Liver (tissue), 9 donors: Measurements from ENCODE around the gene RUNX1. TPM values are rescaled to one million over a fixed set of nuclear protein-coding genes. Genes with fewer than 3 reads are reported as not detected.

ENCODE experiments used
- DNase-seq: peaks from one replicate; pipeline ENCODE4 v3.0.0-alpha.2; 2017; ENCODE audit warnings: low spot score
- H3K27ac ChIP-seq, 2 donors: one replicate each; pipeline ENCODE4 v1.7.0; 2013; ENCODE audit warnings: inconsistent platforms in 2 of 2, low read length in 2 of 2, control low read depth in 1 of 2, low read depth in 1 of 2, mild to moderate bottlenecking in 1 of 2
- H3K27me3 ChIP-seq, 4 donors: one replicate each; pipeline versions ENCODE4 v1.6.1 to v1.7.0; 2013; ENCODE audit warnings: low read length in 3 of 4, inconsistent platforms in 1 of 4, mild to moderate bottlenecking in 1 of 4, moderate library complexity in 1 of 4; ENCODE audit not compliant: control insufficient read depth in 4 of 4, insufficient read depth in 4 of 4
- H3K36me3 ChIP-seq, 4 donors: one replicate each; pipeline versions ENCODE4 v1.6.1 to v1.7.0; 2013; ENCODE audit warnings: low read length in 3 of 4, mild to moderate bottlenecking in 3 of 4, low read depth in 1 of 4, moderate library complexity in 1 of 4; ENCODE audit not compliant: control insufficient read depth in 4 of 4, insufficient read depth in 3 of 4
- H3K4me1 ChIP-seq, 4 donors: one replicate each; pipeline versions ENCODE4 v1.6.1 to v1.7.0; 2013; ENCODE audit warnings: low read length in 3 of 4, mild to moderate bottlenecking in 3 of 4, moderate library complexity in 1 of 4; ENCODE audit not compliant: control insufficient read depth in 4 of 4, insufficient read depth in 4 of 4
- H3K4me3 ChIP-seq, 3 donors: one replicate each; pipeline versions ENCODE4 v1.6.1 to v1.7.0; 2013; ENCODE audit warnings: low read length in 3 of 3, control low read depth in 1 of 3, low read depth in 1 of 3, mild to moderate bottlenecking in 1 of 3
- H3K9ac ChIP-seq, 2 donors: one replicate each; pipeline ENCODE4 v1.7.0; 2013; ENCODE audit warnings: low read length in 2 of 2, mild to moderate bottlenecking in 2 of 2, moderate library complexity in 2 of 2, control low read depth in 1 of 2, low read depth in 1 of 2
- H3K9me3 ChIP-seq, 4 donors: one replicate each; pipeline versions ENCODE4 v1.6.1 to v1.7.0; 2013; ENCODE audit warnings: low read length in 3 of 4; ENCODE audit not compliant: control insufficient read depth in 4 of 4
- ATF3 ChIP-seq: IDR thresholded peaks from 2 replicates; pipeline ENCODE4 v1.6.1; 2016; ENCODE audit warnings: antibody characterized with exemption
- CTCF ChIP-seq: fragments of 150-350 bp; IDR thresholded peaks from 2 replicates; pipeline ENCODE4 v1.5.1; 2017; ENCODE audit warnings: improper control_type of control experiment, low read depth, low read length; ENCODE audit not compliant: missing input control
- EGR1 ChIP-seq, 2 donors: IDR thresholded peaks; 2 replicates each; pipeline ENCODE4 v1.6.1; 2016 to 2018; ENCODE audit warnings: antibody characterized with exemption in 2 of 2, low read depth in 2 of 2
- FOXA1 ChIP-seq: IDR thresholded peaks from 2 replicates; pipeline ENCODE4 v1.6.1; 2016; ENCODE audit warnings: antibody characterized with exemption
- FOXA2 ChIP-seq: IDR thresholded peaks from 2 replicates; pipeline ENCODE4 v1.6.1; 2016; ENCODE audit warnings: antibody characterized with exemption
- GABPA ChIP-seq, 2 donors: IDR thresholded peaks in 1 of 2; conservative IDR thresholded peaks in 1 of 2; 2 replicates each; pipeline ENCODE4 v1.6.1; 2016; ENCODE audit warnings: antibody characterized with exemption in 2 of 2, mild to moderate bottlenecking in 1 of 2, moderate library complexity in 1 of 2
- HNF4A ChIP-seq, 2 donors: conservative IDR thresholded peaks; 2 replicates each; pipeline ENCODE4 v1.6.1; 2016; ENCODE audit warnings: antibody characterized with exemption in 2 of 2, mild to moderate bottlenecking in 2 of 2
- HNF4G ChIP-seq: IDR thresholded peaks from 2 replicates; pipeline ENCODE4 v1.6.1; 2016; ENCODE audit warnings: antibody characterized with exemption
- JUND ChIP-seq, 2 donors: IDR thresholded peaks; 2 replicates each; pipeline ENCODE4 v1.6.1; 2016; ENCODE audit warnings: antibody characterized with exemption in 2 of 2
- MAX ChIP-seq: IDR thresholded peaks from 2 replicates; pipeline ENCODE4 v1.6.1; 2016; ENCODE audit warnings: antibody characterized with exemption
- NR2F2 ChIP-seq: IDR thresholded peaks from 2 replicates; pipeline ENCODE4 v1.6.1; 2016; ENCODE audit warnings: antibody characterized with exemption
- RAD21 ChIP-seq, 2 donors: IDR thresholded peaks; 2 replicates each; pipeline ENCODE4 v1.6.1; 2016; ENCODE audit warnings: antibody characterized with exemption in 2 of 2, mild to moderate bottlenecking in 2 of 2
- REST ChIP-seq: IDR thresholded peaks from 2 replicates; pipeline ENCODE4 v1.6.1; 2016; ENCODE audit warnings: antibody characterized with exemption, mild to moderate bottlenecking
- RXRA ChIP-seq, 2 donors: IDR thresholded peaks; 2 replicates each; pipeline ENCODE4 v1.6.1; 2017 to 2018; ENCODE audit warnings: antibody characterized with exemption in 2 of 2, mild to moderate bottlenecking in 1 of 2
- SP1 ChIP-seq: IDR thresholded peaks from 2 replicates; pipeline ENCODE4 v1.6.1; 2018; ENCODE audit warnings: antibody characterized with exemption, mild to moderate bottlenecking
- TAF1 ChIP-seq: conservative IDR thresholded peaks from 2 replicates; pipeline ENCODE4 v1.6.1; 2016; ENCODE audit warnings: antibody characterized with exemption, mild to moderate bottlenecking
- YY1 ChIP-seq: IDR thresholded peaks from 2 replicates; pipeline ENCODE4 v1.6.1; 2016; ENCODE audit warnings: antibody characterized with exemption, mild to moderate bottlenecking
- ZBTB33 ChIP-seq: IDR thresholded peaks from 2 replicates; pipeline ENCODE4 v1.6.1; 2016; ENCODE audit warnings: antibody characterized with exemption
- WGBS: extraction: QIAGEN DNeasy Blood & Tissue Kit; methylation state at CpG from one replicate; pipeline ENCODE4 v1.1.7; 2013; 5-methylcytosine and 5-hydroxymethylcytosine counted together
- polyA plus RNA-seq, 2 donors: library from polyadenylated mRNA; stranded (reverse) in 1 of 2; unstranded in 1 of 2; fragments of 200-250 nt in 1 of 2; fragments of >200 nt in 1 of 2; fragmentation: Nextera tagmentation in 1 of 2; extraction: Ambion mirVana in 1 of 2; gene quantifications; one replicate each; pipeline versions ENCODE4 v1.2.1 to v1.2.3, GENCODE V29; 2013 to 2015
- total RNA-seq, 2 donors: library from RNA; depleted of rRNA; stranded (reverse); fragments of >200 nt; gene quantifications; one replicate each; pipeline ENCODE4 v1.2.3, GENCODE V29; 2014
- donor health status: healthy.
- donor health status: healthy.
- donor health status: healthy.
- donor health status: healthy.
- donor health status: healthy.

RUNX1 gene
- total and polyA plus RNA-seq, 4 donors = 0.98 to 7.2 (median 3.1) TPM

GRCh38 chr21:34781526-34781925 lies 267.6 kb downstream of the RUNX1 start (continued):
- no peak for TF ChIP-seq GABPA (IDR thresholded peaks at IDR 0.05 in 1 of 2, conservative IDR thresholded peaks at IDR 0.05 in 1 of 2)
- no peak for TF ChIP-seq HNF4A (conservative IDR thresholded peaks at IDR 0.05)
- no peak for TF ChIP-seq HNF4G
- no peak for TF ChIP-seq NR2F2
- TF ChIP-seq FOXA1 = no peak
- no peak for TF ChIP-seq SP1
- TF ChIP-seq ATF3 = no peak

- TF ChIP-seq HNF4G (no peak), ATF3 (no peak), YY1 (no peak), NR2F2 (no peak), GABPA (IDR thresholded peaks at IDR 0.05 in 1 of 2, conservative IDR thresholded peaks at IDR 0.05 in 1 of 2) (no peak), SP1 (no peak), CTCF (no peak), FOXA1 (no peak), JUND (IDR thresholded peaks at IDR 0.05) (no peak), REST (no peak), EGR1 (IDR thresholded peaks at IDR 0.05; ENCODE audit: low read depth in 2 of 2) (no peak), HNF4A (conservative IDR thresholded peaks at IDR 0.05) (no peak), ZBTB33 (no peak), RXRA (IDR thresholded peaks at IDR 0.05) (no peak), FOXA2 (no peak), RAD21 (IDR thresholded peaks at IDR 0.05) (no peak), TAF1 (no peak), MAX (no peak)
- 38% methylated on average over 2 of the region's 2 CpGs for WGBS
Observed at GRCh38 chr21:34779860-34780259, 269.2 kb downstream of the RUNX1 start.

More at GRCh38 chr21:34779860-34780259, 269.2 kb downstream of the RUNX1 start:
- H3K4me1 ChIP-seq = no peaks in the 10 kb centered on the region
- H3K36me3 ChIP-seq = no peaks in the 10 kb centered on the region
- no peaks in the 10 kb centered on the region for H3K27me3 ChIP-seq
- H3K9me3 ChIP-seq = no peaks in the 10 kb centered on the region
- no peak overlapping the region for H3K27ac ChIP-seq
- DNase-seq = no peak
- no peak overlapping the region for H3K9ac ChIP-seq
- no peak overlapping the region for H3K4me3 ChIP-seq
